Esophagus squamous epithelium (tissue), 4 donors: ENCODE data around the gene KRT38.

ENCODE experiments used
- POLR2A ChIP-seq, 4 donors: fragments of 450-650 bp; IDR thresholded peaks; one replicate each; pipeline ENCODE4 v1.6.1; 2017; ENCODE audit warnings: antibody characterized with exemption in 4 of 4, mild to moderate bottlenecking in 4 of 4, moderate library complexity in 3 of 4
- TF ChIP-seq, protein P1 (sequence below), 6 experiments: fragments of 450-650 bp in 4 of 6; fragments of 200-600 bp in 2 of 6; sonication (generic) in 2 of 6; IDR thresholded peaks; one replicate each; pipeline ENCODE4 v1.5.1; 2016 to 2019; ENCODE audit warnings: antibody characterized with exemption in 6 of 6, mild to moderate bottlenecking in 4 of 6, moderate library complexity in 4 of 6

DNA sequence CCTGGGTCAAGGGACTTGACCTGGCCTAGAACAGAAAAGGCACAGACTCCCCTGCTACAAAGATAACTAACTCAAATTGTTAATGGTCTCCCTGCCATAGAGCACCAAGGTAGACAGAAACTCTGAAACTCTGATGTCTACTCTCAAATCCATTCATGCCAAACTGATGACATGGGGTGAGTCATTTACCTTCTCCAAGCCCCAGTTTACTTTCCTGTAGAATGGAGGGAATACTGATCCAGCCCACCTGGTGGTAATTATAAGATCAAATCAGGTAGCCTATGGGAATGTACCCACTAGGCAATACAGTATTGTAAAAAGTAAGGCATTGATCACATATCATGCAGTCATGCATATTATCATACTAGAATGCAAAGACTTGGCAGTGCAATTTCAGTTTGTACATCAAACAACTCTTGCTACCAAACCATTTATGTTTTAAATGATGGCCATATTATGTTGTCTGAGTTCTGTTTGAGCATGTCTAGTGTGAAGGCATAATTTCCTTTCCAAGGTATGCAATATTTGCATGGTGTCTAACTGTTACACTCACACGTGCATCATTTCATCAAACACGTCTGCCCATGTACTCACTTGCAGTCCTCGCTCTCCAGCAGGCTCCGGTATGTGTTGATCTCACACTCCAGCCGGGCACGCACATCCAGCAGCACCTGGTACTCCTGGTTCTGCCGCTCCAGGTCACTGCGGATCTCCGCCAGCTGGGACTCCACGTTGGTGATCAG lies 46.4 kb downstream of the KRT38 start:
- TF ChIP-seq, protein P1, sequence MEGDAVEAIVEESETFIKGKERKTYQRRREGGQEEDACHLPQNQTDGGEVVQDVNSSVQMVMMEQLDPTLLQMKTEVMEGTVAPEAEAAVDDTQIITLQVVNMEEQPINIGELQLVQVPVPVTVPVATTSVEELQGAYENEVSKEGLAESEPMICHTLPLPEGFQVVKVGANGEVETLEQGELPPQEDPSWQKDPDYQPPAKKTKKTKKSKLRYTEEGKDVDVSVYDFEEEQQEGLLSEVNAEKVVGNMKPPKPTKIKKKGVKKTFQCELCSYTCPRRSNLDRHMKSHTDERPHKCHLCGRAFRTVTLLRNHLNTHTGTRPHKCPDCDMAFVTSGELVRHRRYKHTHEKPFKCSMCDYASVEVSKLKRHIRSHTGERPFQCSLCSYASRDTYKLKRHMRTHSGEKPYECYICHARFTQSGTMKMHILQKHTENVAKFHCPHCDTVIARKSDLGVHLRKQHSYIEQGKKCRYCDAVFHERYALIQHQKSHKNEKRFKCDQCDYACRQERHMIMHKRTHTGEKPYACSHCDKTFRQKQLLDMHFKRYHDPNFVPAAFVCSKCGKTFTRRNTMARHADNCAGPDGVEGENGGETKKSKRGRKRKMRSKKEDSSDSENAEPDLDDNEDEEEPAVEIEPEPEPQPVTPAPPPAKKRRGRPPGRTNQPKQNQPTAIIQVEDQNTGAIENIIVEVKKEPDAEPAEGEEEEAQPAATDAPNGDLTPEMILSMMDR (IDR thresholded peaks at IDR 0.05): no peak
- TF ChIP-seq POLR2A (IDR thresholded peaks at IDR 0.05): no peak
